Uterus (tissue), 2 donors: Measurements from ENCODE around the gene PIN1.

Experiments used
- CTCF ChIP-seq, 4 experiments: fragments of 200-600 bp in 2 of 4; fragments of 450-650 bp in 2 of 4; sonication (generic) in 2 of 4; IDR thresholded peaks; one replicate each; pipeline ENCODE4 v1.5.1; 2016 to 2019; ENCODE audit warnings: antibody characterized with exemption in 4 of 4, mild to moderate bottlenecking in 2 of 4, moderate library complexity in 1 of 4
- POLR2A ChIP-seq, 2 donors: fragments of 450-650 bp; IDR thresholded peaks; one replicate each; pipeline ENCODE4 v1.6.1; 2016; ENCODE audit warnings: antibody characterized with exemption in 2 of 2, mild to moderate bottlenecking in 1 of 2, moderate library complexity in 1 of 2

DNA sequence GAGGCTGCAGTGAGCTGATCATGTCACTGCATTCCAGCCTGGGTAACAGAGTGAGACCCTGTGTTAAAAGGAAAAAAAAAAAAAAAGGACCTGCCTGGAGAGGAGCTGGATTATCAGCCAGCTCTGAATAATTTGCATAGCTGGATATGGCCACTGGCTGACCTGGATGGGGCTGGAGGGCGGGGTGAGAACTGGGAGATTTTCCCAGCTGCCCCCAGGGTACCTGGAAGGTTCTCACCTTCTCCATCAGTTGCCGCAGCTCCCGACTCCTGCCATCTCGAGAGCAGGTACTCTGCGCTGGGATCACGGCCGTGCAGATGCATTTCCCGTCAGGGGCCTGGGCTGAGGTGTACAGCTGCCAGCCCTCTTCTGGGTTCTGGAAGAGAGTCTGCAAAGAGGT lies 25.3 kb downstream of the PIN1 start:
- TF ChIP-seq CTCF (IDR thresholded peaks at IDR 0.05) (no peak), POLR2A (IDR thresholded peaks at IDR 0.05) (no peak)
